Body of pancreas (tissue), 4 donors: ENCODE data around the gene TRIM16.
"Not testable (repeated sequence)": the region's sequence is repeated elsewhere in the genome, so short reads cannot be mapped to it uniquely, and the experiment has no call there.

Experiments
- CTCF ChIP-seq, 7 experiments: fragments of 450-650 bp in 4 of 7; fragments of 200-600 bp in 3 of 7; sonication (generic) in 3 of 7; IDR thresholded peaks; one replicate each; pipeline ENCODE4 v1.5.1; 2016 to 2019; ENCODE audit warnings: antibody characterized with exemption in 7 of 7
- POLR2A ChIP-seq, 3 donors: fragments of 450-650 bp; IDR thresholded peaks; one replicate each; pipeline ENCODE4 v1.6.1; 2016; ENCODE audit warnings: antibody characterized with exemption in 3 of 3, mild to moderate bottlenecking in 2 of 3

- not testable (repeated sequence) for TF ChIP-seq CTCF, POLR2A (IDR thresholded peaks at IDR 0.05)
Measured at GRCh38 chr17:15699937-15700336, 15.8 kb upstream of the TRIM16 start.
